H9 (cell line): Measurements from ENCODE around the gene CCSER1. TPM values are rescaled to one million over a fixed set of nuclear protein-coding genes. Genes with fewer than 3 reads are reported as not detected.

Experiments used
- DNase-seq: peaks from one replicate; pipeline ENCODE4 v3.0.0-alpha.2; 2017
- H2AFZ ChIP-seq: one replicate; pipeline ENCODE4 v1.6.1; 2013; ENCODE audit warnings: mild to moderate bottlenecking, low read length, control low read depth, moderate library complexity
- H2AK5ac ChIP-seq: 2 replicates; pipeline ENCODE4 v1.6.1; 2013; ENCODE audit warnings: low read length, control low read depth, mixed read lengths; ENCODE audit not compliant: insufficient read length
- H2BK120ac ChIP-seq: one replicate; pipeline ENCODE4 v1.6.1; 2013; ENCODE audit warnings: low read depth, mild to moderate bottlenecking, low read length, control low read depth, inconsistent platforms; ENCODE audit not compliant: poor library complexity, severe bottlenecking
- H2BK12ac ChIP-seq: 2 replicates; pipeline ENCODE4 v1.6.1; 2013; ENCODE audit warnings: low read length, control low read depth, mixed read lengths, low read depth; ENCODE audit not compliant: insufficient read length
- H2BK15ac ChIP-seq: 2 replicates; pipeline ENCODE4 v1.6.1; 2013; ENCODE audit warnings: low read depth, low read length, control low read depth
- H2BK20ac ChIP-seq: one replicate; pipeline ENCODE4 v1.6.1; 2013; ENCODE audit warnings: low read depth, mild to moderate bottlenecking, low read length, control low read depth, inconsistent platforms; ENCODE audit not compliant: poor library complexity, severe bottlenecking
- H2BK5ac ChIP-seq: 2 replicates; pipeline ENCODE4 v1.6.1; 2013; ENCODE audit warnings: low read length, control low read depth, mixed read lengths; ENCODE audit not compliant: insufficient read length
- H3K14ac ChIP-seq: 2 replicates; pipeline ENCODE4 v1.6.1; 2013; ENCODE audit warnings: low read length, control low read depth; ENCODE audit not compliant: insufficient read depth
- H3K18ac ChIP-seq: 2 replicates; pipeline ENCODE4 v1.6.1; 2013; ENCODE audit warnings: low read depth, mild to moderate bottlenecking, mixed read lengths, low read length, control low read depth; ENCODE audit not compliant: insufficient read length
- H3K23ac ChIP-seq: 2 replicates; pipeline ENCODE4 v1.6.1; 2013; ENCODE audit warnings: low read length, control low read depth, mixed read lengths, low read depth; ENCODE audit not compliant: insufficient read length
- H3K23me2 ChIP-seq: 2 replicates; pipeline ENCODE4 v1.6.1; 2013; ENCODE audit warnings: low read depth, mild to moderate bottlenecking, mixed read lengths, low read length, control low read depth; ENCODE audit not compliant: insufficient read length, poor library complexity, severe bottlenecking
- H3K27ac ChIP-seq: 2 replicates; pipeline ENCODE4 v1.5.1; 2013; ENCODE audit warnings: low read length, control low read depth, mixed read lengths, low read depth; ENCODE audit not compliant: insufficient read length
- H3K27me3 ChIP-seq: 2 replicates; pipeline ENCODE4 v1.6.1; 2013; ENCODE audit warnings: low read length, control low read depth, inconsistent platforms; ENCODE audit not compliant: insufficient read depth
- H3K4ac ChIP-seq: 2 replicates; pipeline ENCODE4 v1.6.1; 2013; ENCODE audit warnings: low read depth, mild to moderate bottlenecking, control low read depth, inconsistent platforms, low read length, moderate library complexity
- H3K4me1 ChIP-seq: 2 replicates; pipeline ENCODE4 v1.6.1; 2013; ENCODE audit warnings: low read length, control low read depth, inconsistent platforms; ENCODE audit not compliant: insufficient read depth
- H3K4me2 ChIP-seq: 2 replicates; pipeline ENCODE4 v1.6.1; 2013; ENCODE audit warnings: low read length, control low read depth, mixed read lengths; ENCODE audit not compliant: insufficient read length, insufficient read depth
- H3K56ac ChIP-seq: 2 replicates; pipeline ENCODE4 v1.6.1; 2013; ENCODE audit warnings: low read depth, mild to moderate bottlenecking, mixed read lengths, low read length, control low read depth; ENCODE audit not compliant: insufficient read length
- H3K79me1 ChIP-seq: 2 replicates; pipeline ENCODE4 v1.6.1; 2013; ENCODE audit warnings: low read depth, mild to moderate bottlenecking, moderate library complexity, low read length, control low read depth, inconsistent platforms; ENCODE audit not compliant: insufficient read depth, poor library complexity, severe bottlenecking
- H3K79me2 ChIP-seq: 2 replicates; pipeline ENCODE4 v1.6.1; 2013; ENCODE audit warnings: low read length, control low read depth, inconsistent platforms; ENCODE audit not compliant: insufficient read depth
- H3K9ac ChIP-seq: 2 replicates; pipeline ENCODE4 v1.6.1; 2013; ENCODE audit warnings: low read length, control low read depth, mixed read lengths; ENCODE audit not compliant: insufficient read length; ENCODE audit errors: extremely low read depth
- H3K9me3 ChIP-seq: one replicate; pipeline ENCODE4 v1.6.1; 2013; ENCODE audit warnings: low read depth, low read length, inconsistent platforms; ENCODE audit not compliant: control insufficient read depth
- H3T11ph ChIP-seq: one replicate; pipeline ENCODE4 v1.6.1; 2013; ENCODE audit warnings: mild to moderate bottlenecking, low read length, control low read depth, inconsistent platforms
- H4K20me1 ChIP-seq: one replicate; pipeline ENCODE4 v1.6.1; 2013; ENCODE audit not compliant: control insufficient read depth, insufficient read length, insufficient read depth
- H4K5ac ChIP-seq: 2 replicates; pipeline ENCODE4 v1.6.1; 2013; ENCODE audit warnings: low read depth, mild to moderate bottlenecking, mixed read lengths, low read length, control low read depth; ENCODE audit not compliant: insufficient read length
- H4K8ac ChIP-seq: replicated peaks from 2 replicates; pipeline ENCODE4 v1.6.1; 2013; ENCODE audit warnings: low read length, control low read depth, mixed read lengths, low read depth; ENCODE audit not compliant: insufficient read length
- H4K91ac ChIP-seq: 2 replicates; pipeline ENCODE4 v1.6.1; 2013; ENCODE audit warnings: low read depth, mild to moderate bottlenecking, moderate library complexity, mixed read lengths, low read length, control low read depth; ENCODE audit not compliant: insufficient read length
- H3K27ac Mint-ChIP-seq, 3 experiments: 2 replicates in 2 of 3; 3 replicates in 1 of 3; pipeline ENCODE4 v1.8.0; 2020 to 2021; ENCODE audit warnings: mixed read lengths in 3 of 3, mild to moderate bottlenecking in 1 of 3, moderate library complexity in 1 of 3
- H3K27me3 Mint-ChIP-seq: 2 replicates; pipeline ENCODE4 v1.8.0; 2021; ENCODE audit warnings: low read depth, mild to moderate bottlenecking, moderate library complexity, mixed read lengths
- H3K36me3 Mint-ChIP-seq, 3 experiments: 2 replicates in 2 of 3; 3 replicates in 1 of 3; pipeline ENCODE4 v1.8.0; 2020 to 2021; ENCODE audit warnings: low read depth in 3 of 3, mixed read lengths in 3 of 3; ENCODE audit not compliant: insufficient read depth in 1 of 3
- H3K4me1 Mint-ChIP-seq, 2 experiments: 2 replicates each; pipeline ENCODE4 v1.8.0; 2020; ENCODE audit warnings: mixed read lengths in 2 of 2
- H3K4me3 Mint-ChIP-seq, 2 experiments: 2 replicates in 1 of 2; 3 replicates in 1 of 2; pipeline ENCODE4 v1.8.0; 2020 to 2021; ENCODE audit warnings: mild to moderate bottlenecking in 2 of 2, mixed read lengths in 2 of 2, moderate library complexity in 1 of 2
- H3K9me3 Mint-ChIP-seq, 2 experiments: 2 replicates in 1 of 2; 3 replicates in 1 of 2; pipeline ENCODE4 v1.8.0; 2020; ENCODE audit warnings: mild to moderate bottlenecking in 2 of 2, mixed read lengths in 2 of 2, moderate library complexity in 1 of 2
- WGBS: extraction: QIAGEN DNeasy Blood & Tissue Kit; methylation state at CpG from one replicate; pipeline ENCODE4 v1.1.7; 2013; ENCODE audit warnings: missing lambda C conversion rate, low lambda C conversion rate, mixed read lengths; ENCODE audit not compliant: insufficient read length; ENCODE audit errors: extremely low coverage; 5-methylcytosine and 5-hydroxymethylcytosine counted together
- total RNA-seq: library from RNA; stranded (reverse); gene quantifications from 2 replicates; pipeline ENCODE4 v1.2.1, GENCODE V29; 2021
- TF ChIP-seq, protein P1 (sequence below): fragments of 200-600 bp; sonication (generic); conservative IDR thresholded peaks from 3 replicates; pipeline ENCODE4 v1.8.0; 2021; ENCODE audit warnings: antibody characterized with exemption, mild to moderate bottlenecking

Gene CCSER1
- total RNA-seq, 1 experiment from 2014 or later, result 0.37 TPM

GRCh38 chr4:90246816-90247215, 119.6 kb downstream of the CCSER1 start:
- Histone ChIP-seq H3K79me1 (no peaks in the 10 kb centered on the region), H2AFZ (no peak overlapping the region), H4K91ac (no peak overlapping the region), H3K56ac (no peak overlapping the region), H4K5ac (no peak overlapping the region), H3K23me2 (no peaks in the 10 kb centered on the region), H3T11ph (no peak overlapping the region), H3K79me2 (no peaks in the 10 kb centered on the region), H3K4ac (no peak overlapping the region), H3K23ac (no peak overlapping the region), H3K4me2 (no peak overlapping the region), H2BK20ac (no peak overlapping the region), H3K9ac (no peak overlapping the region), H3K14ac (no peak overlapping the region), H3K27ac (no peak overlapping the region), H2BK5ac (no peak overlapping the region), H3K27me3 (no peaks in the 10 kb centered on the region), H3K18ac (no peak overlapping the region), H2AK5ac (no peak overlapping the region), H4K20me1 (no peaks in the 10 kb centered on the region), H3K9me3 (no peaks in the 10 kb centered on the region), H2BK120ac (no peak overlapping the region), H2BK12ac (no peak overlapping the region), H4K8ac (no peak overlapping the region), H2BK15ac (no peak overlapping the region), H3K4me1 (no peaks in the 10 kb centered on the region)
- Mint-ChIP-seq H3K4me1 (no peaks in the 10 kb centered on the region), H3K36me3 (no peaks in the 10 kb centered on the region), H3K9me3 (no peaks in the 10 kb centered on the region), H3K4me3 (no peak overlapping the region), H3K27ac (no peak overlapping the region), H3K27me3 (no peaks in the 10 kb centered on the region)
- DNase-seq, result no peak
- TF ChIP-seq, protein P1, sequence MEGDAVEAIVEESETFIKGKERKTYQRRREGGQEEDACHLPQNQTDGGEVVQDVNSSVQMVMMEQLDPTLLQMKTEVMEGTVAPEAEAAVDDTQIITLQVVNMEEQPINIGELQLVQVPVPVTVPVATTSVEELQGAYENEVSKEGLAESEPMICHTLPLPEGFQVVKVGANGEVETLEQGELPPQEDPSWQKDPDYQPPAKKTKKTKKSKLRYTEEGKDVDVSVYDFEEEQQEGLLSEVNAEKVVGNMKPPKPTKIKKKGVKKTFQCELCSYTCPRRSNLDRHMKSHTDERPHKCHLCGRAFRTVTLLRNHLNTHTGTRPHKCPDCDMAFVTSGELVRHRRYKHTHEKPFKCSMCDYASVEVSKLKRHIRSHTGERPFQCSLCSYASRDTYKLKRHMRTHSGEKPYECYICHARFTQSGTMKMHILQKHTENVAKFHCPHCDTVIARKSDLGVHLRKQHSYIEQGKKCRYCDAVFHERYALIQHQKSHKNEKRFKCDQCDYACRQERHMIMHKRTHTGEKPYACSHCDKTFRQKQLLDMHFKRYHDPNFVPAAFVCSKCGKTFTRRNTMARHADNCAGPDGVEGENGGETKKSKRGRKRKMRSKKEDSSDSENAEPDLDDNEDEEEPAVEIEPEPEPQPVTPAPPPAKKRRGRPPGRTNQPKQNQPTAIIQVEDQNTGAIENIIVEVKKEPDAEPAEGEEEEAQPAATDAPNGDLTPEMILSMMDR, result no peak
- WGBS, result no CpG with 5 or more reads among the region's 3 CpGs
